ENCODE results near the gene MASP2. TPM values are rescaled to one million over a fixed set of nuclear protein-coding genes. Genes with fewer than 3 reads are reported as not detected.
A peak's percentile ranks its signal among the peaks of the same experiment; 100 is the strongest.
"Not testable (repeated sequence)": the region's sequence is repeated elsewhere in the genome, so short reads cannot be mapped to it uniquely, and the experiment has no call there.

Gene MASP2
- total RNA-seq: not detected
- long read RNA-seq, partial matches to known transcripts: 0 of 1 reads
- long read RNA-seq, other reads (novel, unspliced or antisense): 1 of 1 reads

DNA sequence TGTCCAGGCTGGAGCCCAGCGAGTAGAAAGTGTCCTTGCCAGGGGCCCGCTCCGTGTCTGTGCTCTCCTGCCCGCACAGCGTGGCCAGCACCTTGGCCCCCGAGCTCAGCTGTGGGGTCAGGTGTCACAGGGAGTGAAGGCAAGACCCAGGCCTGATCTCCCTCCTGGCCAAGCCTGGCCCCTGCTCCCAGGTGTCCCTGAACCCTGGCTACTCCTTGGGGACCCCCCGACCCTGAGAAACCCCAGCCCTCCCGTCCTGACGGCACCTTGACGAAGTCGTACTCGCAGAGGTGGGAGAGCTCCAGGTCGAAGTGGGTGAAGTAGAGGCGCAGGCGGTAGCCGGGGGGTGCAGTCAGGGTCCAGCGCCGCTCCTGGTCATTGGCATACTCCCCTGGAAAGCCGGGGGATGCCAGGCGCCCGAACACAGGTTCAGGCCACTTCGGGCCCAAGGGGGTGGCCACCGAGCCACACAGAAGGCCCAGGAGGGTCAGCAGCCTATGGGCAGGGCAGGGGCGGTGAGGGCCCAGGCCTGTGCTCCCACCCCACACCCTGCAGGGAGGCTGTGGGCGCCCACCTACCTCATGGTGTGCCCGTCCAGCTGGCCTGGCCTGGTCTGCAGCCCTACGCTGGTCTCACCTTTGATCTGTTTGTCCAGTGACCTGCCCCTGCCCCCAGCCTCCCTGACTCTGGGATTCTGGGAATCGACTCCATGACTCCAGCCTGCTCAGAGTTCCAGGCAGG, at the start of gene MASP2:
Gene MASP2, minus strand, starts transcription at position 615 of the 741 bp plus-strand sequence. Its CDS starts 32 bp downstream, at position 583.
- DNase-seq (ENCODE audit: low spot score): no peak
- intact Hi-C loops (cut with DNase I): no loop called here

DNA sequence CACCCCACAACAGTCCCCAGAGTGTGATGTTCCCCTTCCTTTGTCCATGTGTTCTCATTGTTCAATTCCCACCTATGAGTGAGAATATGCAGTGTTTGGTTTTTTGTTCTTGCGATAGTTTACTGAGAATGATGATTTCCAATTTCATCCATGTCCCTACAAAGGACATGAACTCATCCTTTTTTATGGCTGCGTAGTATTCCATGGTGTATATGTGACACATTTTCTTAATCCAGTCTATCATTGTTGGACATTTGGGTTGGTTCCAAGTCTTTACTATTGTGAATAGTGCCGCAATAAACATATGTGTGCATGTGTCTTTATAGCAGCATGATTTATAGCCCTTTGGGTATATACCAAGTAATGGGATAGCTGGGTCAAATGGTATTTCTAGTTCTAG, 36.7 kb upstream of the MASP2 start:
- intact Hi-C loops (cut with DNase I); DNase-seq (ENCODE audit: low spot score): not testable (repeated sequence)

DNA sequence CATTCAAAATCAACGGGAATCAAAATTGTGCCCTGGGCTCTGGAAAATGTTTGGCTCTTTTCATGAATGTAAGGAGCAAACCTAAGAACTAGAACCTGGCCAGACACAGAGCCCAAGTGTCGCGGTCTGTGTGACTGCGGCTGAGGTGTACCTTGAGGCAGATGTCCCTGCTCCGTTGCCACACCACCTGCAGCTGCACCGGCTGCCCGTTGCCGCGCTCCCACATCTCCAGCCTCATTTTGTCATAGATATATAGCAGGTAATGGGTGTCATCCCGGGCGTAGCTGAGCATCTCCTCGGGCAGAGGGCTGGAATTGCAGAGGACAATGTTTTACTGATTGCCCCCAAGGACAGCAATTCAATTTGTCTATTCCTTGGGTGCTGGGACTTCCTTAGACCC, 33.9 kb upstream of the MASP2 start:
- no peak for DNase-seq (ENCODE audit: low spot score)
- intact Hi-C loops (cut with DNase I): no loop called here

DNA sequence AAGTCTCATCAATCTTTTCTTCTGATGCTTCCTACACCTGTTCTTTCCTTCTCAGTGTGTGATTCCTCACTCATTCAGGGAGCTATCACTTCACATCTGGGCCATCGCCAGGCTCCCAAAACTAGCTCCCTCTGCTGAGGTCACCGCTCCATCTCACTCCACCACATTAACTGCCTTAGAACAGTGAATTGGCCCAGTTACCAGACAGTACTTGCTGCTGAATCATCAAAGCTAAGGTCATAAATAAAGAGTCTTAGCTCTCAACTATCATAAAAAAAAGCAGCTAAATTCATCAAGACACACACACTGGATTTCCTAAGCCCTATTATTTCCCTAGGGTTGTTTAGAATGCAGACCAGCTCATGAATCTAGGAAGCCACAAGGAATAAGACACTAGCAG, 31.6 kb upstream of the MASP2 start:
- intact Hi-C loops (cut with DNase I): no loop called here
- no peak for DNase-seq (ENCODE audit: low spot score)

DNA sequence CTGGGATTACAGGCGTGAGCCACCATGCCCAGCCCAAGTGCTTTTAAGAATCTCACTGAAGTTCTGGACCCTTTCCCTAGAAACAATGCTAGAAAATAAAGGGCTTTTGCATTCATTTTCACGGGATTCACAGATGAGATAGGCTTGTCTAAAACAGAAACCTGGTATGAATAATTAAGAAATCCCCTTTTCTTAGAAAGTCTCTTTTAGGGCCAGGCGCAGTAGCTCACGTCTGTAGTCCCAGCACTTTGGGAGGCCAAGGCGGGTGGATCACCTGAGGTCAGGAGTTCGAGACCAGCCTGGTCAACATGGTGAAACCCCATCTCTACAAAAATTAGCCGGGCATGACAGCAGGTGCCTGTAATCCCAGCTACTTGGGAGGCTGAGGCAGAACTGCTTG, 26.4 kb upstream of the MASP2 start:
- intact Hi-C loops (cut with DNase I); DNase-seq (ENCODE audit: low spot score): not testable (repeated sequence)

DNA sequence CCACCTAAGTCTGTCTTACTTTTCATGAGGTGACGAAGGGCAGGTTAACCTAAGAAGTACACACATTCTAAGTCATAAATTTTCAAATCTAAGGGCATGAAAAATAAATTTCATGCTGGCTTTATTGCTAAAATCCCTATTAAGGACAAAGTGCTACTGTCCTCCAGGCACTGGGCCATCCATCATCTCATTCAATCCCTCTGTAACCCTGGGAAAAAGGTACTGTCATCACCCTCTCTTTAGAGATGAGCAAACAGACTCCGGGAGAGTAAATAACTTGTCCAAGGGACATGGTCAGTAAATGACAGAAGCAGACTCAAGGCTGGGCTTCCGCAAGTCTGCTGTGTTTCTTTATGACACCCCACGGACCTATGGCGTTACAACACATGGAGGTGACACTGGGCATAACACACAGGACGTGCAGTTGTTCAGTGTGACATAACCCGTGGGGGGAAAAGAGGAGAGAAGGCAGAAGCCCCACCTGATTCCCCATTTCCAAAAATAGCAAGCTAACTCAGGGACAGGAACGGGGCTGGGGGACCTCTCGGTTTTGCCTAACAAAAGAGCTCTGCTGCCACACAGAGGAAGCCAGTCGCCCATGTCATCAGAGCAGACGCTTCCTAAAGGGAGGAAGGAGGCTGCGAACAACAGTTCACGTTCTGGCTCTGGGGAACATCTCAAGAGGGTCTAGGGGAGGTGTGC, 25.3 kb upstream of the MASP2 start:
- no peak for DNase-seq (ENCODE audit: low spot score)
- intact Hi-C loops (cut with DNase I): no loop called here

DNA sequence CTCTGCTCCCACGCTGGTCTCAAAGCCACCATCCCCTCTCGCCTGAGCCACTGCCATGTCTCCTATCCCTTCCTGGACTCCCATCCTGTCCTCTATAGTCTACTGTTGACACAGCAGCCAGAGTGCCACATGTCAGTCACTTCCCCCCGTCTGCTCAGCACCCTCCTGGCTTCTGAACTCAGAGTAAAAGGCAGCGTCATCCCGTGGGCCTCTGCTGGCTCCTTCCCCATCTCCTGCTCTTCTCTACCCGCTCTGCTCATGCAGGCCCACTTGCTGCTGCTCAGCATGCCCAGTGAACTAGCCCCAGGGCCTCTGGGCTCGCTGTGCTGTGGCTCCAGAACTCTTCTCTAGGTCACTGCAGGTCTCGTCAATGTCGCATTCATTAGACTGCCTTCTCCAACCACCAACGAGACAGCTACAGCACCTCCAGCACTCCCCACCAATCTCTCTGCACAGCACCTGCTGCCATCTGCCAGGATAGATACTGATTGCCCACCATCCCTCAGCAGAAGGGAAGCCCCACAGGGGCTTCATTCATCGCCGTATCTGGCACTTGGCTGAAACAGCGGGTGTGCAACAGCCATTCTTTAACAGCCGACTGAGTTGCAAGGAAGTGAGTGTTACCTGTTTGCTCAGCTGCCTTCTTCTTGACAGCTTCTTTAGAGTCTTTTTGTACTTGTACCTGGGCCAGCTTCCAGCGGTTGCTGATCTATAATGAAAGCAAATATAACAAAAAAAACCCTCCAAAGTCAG, 24.6 kb upstream of the MASP2 start:
- intact Hi-C loops (cut with DNase I): no loop called here
- no peak for DNase-seq (ENCODE audit: low spot score)

DNA sequence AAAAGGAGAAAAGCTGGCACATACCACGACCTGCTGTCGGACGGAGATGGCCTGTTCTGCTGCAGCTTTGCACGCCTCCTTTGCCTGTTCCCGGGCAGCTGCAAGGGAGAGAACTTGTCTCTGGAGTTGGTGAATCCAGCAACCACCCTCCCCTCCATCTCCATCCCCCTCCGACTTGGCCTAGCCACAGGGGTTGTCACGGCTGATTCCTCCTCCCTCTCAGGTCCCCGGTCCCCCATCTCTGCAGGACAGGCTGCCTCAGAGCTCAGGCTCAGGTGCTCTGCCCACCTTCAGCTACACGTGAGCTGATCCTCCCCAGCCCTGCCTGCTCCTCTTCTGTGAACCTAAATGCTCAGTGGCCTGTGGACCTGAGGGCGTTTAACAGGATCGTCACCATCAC, 23.8 kb upstream of the MASP2 start:
- intact Hi-C loops (cut with DNase I): no loop called here
- no peak for DNase-seq (ENCODE audit: low spot score)

DNA sequence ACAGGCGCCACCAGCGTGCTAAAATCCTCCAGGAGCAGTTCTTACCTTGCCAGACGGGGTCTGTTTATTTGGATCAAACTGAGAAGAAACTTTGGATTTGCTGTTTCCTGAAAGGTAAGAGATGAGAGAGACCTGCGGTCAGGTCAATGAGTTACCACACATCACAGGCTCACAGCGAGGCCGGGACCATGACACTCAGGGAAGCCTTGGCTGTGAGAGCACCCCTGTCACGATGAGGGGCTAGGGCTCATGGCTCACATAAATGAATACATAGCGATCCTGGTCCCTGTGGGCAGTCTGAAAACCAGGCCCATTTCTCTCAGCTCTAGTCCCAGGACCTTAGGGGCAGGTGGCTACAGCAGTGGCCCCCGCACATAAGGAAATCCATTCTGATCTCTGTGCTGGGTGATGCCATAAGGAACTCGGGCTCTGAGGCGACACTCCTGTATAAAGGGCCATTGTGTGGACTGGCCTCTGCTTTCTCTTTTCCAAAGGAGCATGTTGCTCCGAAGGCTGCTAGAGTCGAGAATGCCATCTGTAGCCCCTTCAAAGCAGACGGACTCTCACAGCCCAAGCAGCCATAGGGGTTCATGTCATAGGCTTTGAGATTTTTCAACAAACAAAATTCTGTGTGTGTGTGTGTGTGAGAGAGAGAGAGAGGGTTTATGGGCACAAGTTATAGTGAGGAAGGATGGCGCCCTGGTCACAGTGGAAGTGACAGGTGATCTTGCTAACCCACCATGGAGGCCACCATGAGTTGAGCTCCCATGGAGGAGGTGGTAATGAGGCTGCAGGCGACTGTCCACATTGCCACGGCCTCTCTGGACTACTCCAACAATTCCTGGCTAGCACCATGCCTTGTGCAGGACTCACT, 21.8 kb upstream of the MASP2 start:
- no peak for DNase-seq (ENCODE audit: low spot score)
- intact Hi-C loops (cut with DNase I): no loop called here

DNA sequence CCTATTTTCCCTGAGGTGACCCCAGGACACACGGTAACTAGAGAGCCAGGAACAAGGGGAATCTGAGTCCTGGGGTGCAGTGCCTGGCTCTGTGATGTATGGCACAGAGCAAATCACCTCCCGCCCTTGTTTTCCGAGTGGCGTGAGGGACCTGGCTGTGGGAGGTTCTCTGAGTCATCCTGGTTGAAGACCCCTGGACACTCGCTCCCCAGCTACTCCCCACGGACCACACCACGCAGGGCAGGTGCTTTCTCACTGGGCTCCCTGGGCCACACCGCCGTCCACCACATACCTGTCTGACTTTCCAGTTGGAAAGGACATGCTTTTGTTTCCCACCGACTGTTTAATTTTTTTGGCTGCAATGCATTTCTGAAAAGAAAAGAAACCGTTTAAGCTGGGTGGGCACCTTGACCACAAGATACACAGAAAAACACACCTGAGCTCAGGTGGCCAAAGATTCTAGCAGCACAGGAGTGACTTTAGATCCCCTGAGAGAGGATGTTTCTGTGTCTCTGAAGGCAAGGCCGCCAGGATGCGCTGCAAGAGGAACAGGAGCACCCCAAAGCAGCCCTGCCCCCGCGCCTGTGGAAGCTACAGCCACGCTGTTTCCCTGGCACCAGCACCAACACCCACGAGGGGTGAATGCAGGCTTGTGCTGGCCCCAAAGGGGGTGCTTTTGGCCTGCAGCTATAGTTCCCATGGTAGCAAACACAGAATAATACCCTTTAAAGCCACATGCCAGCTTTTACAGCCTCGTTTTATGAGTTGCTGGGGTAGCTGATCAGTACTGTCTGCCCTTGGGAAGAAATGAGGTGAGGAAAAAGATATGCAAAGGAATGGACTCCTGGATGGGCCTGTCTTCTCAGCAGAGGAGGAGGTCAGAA, 20.9 kb upstream of the MASP2 start:
- no peak for DNase-seq (ENCODE audit: low spot score)
- intact Hi-C loops (cut with DNase I): no loop called here

DNA sequence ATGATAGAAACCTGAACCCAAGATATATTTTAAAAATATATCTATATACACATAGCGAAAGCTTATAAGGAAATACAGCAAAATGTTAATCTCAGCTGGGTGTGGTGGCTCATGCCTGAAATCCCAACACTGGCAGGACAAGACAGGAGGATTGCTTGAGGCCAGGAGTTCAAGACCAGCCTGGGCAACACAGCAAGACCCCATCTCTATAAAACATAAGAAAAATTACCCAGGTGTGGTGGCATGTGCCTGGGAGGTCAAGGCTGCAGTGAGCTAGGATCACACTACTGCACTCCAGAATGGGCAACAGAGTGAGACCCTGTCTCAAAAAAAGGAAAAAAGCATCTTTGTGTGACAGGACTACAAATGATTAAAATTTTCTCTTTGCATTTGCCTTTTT, 18.8 kb upstream of the MASP2 start:
- intact Hi-C loops (cut with DNase I): no loop called here
- DNase-seq (ENCODE audit: low spot score): no peak

DNA sequence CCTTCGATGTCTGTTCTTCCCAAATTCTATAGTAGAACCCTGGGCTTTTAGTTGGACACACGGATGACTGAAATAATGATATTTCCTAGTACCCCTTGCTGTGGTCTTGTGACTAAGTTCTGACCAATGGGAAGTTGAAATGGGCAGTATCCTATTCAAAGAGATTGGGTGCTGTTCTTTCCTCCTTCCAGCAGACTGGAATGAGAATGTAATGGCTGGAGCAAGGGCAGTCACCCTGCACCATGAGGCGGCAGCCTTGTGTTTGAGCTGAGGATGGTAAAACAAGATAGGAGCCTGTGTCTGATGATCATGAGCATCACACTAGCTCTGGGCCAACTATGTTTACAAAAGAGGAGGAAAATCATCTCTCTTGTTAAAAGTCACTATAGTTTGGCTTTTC, 17.9 kb upstream of the MASP2 start:
- no peak for DNase-seq (ENCODE audit: low spot score)
- intact Hi-C loops (cut with DNase I): no loop called here

DNA sequence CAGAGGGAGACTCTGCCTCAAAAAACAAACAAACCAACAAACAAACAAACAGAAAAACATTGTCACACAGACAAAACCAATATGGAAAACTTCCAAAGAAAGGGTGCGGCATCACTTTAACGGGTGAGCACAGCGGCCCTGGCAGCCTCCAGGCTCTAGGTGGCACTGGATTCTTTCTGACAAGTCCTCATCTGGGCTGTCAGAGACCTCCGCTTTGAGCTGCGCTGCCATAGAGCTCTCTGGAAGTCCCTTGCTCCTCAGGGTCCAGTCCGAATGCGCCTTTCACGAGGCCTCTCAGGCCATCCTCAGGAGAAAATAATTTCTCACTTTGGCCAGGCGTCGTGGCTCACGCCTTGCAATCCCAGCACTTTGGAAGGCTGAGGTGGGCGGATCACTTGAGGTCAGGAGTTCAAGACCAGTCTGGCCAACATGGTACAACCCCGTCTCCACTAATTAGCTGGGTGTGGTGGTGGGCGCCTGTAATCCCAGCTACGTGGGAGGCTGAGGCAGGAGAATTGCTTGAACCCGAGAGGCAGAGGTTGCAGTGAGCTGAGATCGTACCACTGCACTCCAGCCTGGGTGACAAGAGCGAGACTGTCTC, 17.0 kb upstream of the MASP2 start:
- intact Hi-C loops (cut with DNase I); DNase-seq (ENCODE audit: low spot score): not testable (repeated sequence)

DNA sequence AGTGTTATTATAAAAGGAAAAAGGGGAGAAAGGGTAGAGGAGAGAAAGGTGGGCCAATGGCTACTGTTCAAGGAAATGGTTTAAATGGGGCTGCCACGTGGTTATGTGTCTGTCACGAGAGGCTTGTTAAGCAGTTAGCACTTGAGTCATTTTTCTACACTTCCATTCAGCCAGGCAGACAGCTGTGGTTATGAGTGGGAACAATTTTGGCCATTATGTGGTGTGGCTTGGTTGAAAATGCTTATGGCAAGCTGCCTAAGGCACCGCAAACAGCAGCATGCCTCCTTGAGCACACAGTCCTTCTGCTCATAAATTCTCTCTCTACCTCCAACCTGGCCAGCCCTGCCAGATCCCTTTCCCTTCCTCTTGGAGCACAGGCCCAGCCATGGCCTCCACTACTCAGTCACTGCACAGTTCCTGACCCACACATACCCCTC, 15.9 kb upstream of the MASP2 start:
- DNase-seq (ENCODE audit: low spot score): no peak
- intact Hi-C loops (cut with DNase I): no loop called here

DNA sequence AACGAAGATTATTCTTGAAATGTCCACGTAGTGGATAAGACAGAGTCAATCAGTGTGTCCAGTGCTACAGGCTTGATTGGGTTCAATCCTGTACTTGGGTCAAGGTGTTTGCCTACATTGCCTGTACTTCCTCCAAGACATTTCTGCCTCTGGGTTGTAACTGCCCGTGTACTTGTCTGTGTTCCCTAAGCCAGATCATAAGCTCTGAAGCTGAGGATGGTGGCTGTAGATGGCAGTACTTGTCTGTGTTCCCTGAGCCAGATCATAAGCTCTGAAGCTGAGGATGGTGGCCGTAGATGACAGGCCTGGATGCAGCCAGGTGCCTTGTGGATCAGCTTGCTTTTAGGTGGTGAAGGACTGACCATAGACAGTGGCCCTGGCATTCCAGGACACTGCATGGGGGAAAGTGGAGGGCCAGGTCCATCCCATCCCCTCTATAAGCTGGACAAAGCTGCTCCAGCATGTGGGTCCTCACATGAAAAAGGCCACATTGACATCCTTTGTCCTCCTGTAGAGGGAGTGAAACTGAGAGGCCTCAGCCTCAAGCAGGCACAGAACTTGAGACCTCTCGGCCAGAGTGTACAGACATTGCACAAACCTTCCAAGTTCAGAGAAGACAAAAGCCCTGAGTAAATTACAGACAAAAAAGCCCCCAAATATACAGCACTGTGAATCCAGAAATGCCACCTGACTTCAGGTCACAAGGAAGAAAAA, 14.8 kb upstream of the MASP2 start:
- intact Hi-C loops (cut with DNase I): no loop called here
- DNase-seq (ENCODE audit: low spot score): no peak

DNA sequence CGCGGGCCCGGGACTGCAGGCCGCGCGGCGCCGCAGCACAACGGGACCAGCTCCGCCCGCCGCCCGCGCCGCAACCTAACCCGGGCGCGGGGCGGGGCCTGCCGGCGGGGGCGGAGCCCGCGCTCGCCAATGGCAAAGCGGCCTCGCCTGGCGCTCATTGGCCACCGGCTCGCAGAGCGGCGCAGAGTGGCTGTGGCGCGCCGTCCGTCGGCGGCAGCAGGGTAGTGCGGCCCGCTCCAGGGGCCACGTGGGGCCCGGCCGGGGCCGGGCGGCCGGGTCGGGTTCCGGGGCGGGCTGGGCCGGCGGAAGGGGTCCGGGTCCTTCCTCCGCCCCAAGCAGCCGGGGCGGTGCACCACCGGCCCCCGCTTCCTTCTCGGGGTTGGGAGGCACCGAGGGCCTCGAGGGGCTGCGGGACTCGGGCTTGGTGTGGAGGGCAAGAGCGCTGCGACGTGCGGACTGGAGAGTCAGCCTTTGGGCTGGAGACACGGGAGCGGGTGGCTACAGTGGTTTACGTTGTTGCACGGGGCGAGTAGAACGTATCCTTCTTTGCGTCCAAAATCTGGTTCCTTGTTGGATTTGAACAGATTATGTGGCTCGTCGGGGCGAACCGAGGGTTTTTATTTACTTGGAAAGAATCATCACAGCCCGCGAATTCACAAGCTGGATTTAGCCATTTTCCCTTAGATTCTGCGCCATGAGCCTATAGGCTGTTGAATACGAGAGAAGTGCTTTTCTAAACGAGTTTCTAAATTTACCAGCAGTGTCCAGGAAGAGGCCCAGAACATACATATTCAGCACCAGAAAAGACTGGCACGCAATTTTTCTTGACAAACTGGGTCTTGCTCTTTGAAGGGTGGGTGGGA, 13.2 kb upstream of the MASP2 start, which contains the start of gene SRM:
Gene SRM, minus strand, starts transcription at position 51 of the 863 bp plus-strand sequence. CDS start 75 bp downstream, outside the sequence.
- peak; percentile 95 for DNase-seq (ENCODE audit: low spot score)
- intact Hi-C loops (cut with DNase I): loop anchor here (1.0 to 10.0 kb wide), 2 partner anchors 40 to 665 kb away; no protein-coding TSS in a partner anchor

All from cardiac septum (tissue), 1 donor.